ENCODE data around the gene MOGAT2. TPM values are rescaled to one million over a fixed set of nuclear protein-coding genes. Genes with fewer than 3 reads are reported as not detected.

Gene MOGAT2
- total RNA-seq, 1 donor = not detected

DNA sequence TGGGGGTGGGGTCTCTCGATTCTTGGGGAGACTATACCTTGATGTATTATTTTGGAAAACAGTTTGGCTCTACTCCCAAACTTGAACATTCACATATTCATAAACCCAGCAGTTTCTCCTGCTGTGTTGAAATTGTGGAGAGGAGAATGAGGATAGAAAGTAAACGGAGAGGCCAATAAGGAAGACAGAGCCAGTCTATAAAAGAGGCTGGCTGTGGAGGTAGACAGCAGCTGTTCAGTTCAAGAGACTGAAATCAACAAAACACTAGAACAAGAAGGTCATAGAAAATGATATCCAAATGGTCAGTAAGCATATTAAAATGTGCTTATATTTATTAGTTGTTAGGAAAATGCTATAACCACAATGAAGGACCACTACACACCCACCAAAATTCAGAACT lies 1.9 kb upstream of the MOGAT2 start:
- Histone ChIP-seq H3K79me2 (ENCODE audit: insufficient read depth, low read length) (no peaks in the 10 kb centered on the region), H2AFZ (ENCODE audit: low read length) (no peak overlapping the region), H3K27me3 (ENCODE audit: insufficient read depth, low read length) (peaks cover 18% of the 10 kb centered on the region), H3K27ac (ENCODE audit: low read depth, low read length) (no peak overlapping the region), H3K4me1 (ENCODE audit: insufficient read depth, low read length) (no peaks in the 10 kb centered on the region), H4K20me1 (ENCODE audit: insufficient read depth, low read length) (no peaks in the 10 kb centered on the region), H3K4me3 (ENCODE audit: insufficient read depth, low read length) (no peak overlapping the region), H3K9me3 (ENCODE audit: low read depth, low read length) (no peaks in the 10 kb centered on the region), H3K36me3 (ENCODE audit: insufficient read depth, low read length) (no peaks in the 10 kb centered on the region), H3K4me2 (ENCODE audit: insufficient read depth, low read length) (no peak overlapping the region)
- TF ChIP-seq, protein P1, sequence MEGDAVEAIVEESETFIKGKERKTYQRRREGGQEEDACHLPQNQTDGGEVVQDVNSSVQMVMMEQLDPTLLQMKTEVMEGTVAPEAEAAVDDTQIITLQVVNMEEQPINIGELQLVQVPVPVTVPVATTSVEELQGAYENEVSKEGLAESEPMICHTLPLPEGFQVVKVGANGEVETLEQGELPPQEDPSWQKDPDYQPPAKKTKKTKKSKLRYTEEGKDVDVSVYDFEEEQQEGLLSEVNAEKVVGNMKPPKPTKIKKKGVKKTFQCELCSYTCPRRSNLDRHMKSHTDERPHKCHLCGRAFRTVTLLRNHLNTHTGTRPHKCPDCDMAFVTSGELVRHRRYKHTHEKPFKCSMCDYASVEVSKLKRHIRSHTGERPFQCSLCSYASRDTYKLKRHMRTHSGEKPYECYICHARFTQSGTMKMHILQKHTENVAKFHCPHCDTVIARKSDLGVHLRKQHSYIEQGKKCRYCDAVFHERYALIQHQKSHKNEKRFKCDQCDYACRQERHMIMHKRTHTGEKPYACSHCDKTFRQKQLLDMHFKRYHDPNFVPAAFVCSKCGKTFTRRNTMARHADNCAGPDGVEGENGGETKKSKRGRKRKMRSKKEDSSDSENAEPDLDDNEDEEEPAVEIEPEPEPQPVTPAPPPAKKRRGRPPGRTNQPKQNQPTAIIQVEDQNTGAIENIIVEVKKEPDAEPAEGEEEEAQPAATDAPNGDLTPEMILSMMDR (IDR thresholded peaks at IDR 0.05; ENCODE audit: extremely low read depth, low read depth, low read length) = no peak
- no peak for DNase-seq (ENCODE audit: insufficient read length, low spot score, missing footprints)

DNA sequence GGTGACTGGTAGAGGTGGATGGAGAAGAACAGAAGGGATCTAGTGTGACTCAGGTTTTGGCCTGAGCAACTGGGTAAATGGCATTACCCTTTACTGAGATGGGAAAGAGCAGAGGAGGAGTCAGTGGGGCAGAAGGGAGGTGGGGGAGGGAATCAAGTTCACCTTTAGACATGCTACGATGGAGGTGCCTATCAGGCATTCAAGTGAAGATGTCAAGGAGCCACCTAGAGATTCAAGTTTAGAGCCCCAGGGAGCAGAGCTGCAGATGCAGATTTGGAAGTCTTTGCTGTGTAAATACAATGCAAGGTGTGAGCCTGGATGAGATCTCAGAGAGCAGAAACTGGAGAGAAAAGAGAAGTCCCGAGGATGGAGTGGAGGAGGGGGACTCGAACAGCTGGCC lies 979 bp upstream of the MOGAT2 start:
- Histone ChIP-seq H3K27me3 (ENCODE audit: insufficient read depth, low read length) (peaks cover 18% of the 10 kb centered on the region), H3K4me3 (ENCODE audit: insufficient read depth, low read length) (no peak overlapping the region), H2AFZ (ENCODE audit: low read length) (no peak overlapping the region), H3K27ac (ENCODE audit: low read depth, low read length) (no peak overlapping the region), H3K79me2 (ENCODE audit: insufficient read depth, low read length) (no peaks in the 10 kb centered on the region), H4K20me1 (ENCODE audit: insufficient read depth, low read length) (no peaks in the 10 kb centered on the region), H3K4me1 (ENCODE audit: insufficient read depth, low read length) (no peaks in the 10 kb centered on the region), H3K4me2 (ENCODE audit: insufficient read depth, low read length) (no peak overlapping the region), H3K36me3 (ENCODE audit: insufficient read depth, low read length) (no peaks in the 10 kb centered on the region), H3K9me3 (ENCODE audit: low read depth, low read length) (no peaks in the 10 kb centered on the region)
- DNase-seq (ENCODE audit: insufficient read length, low spot score, missing footprints) = no peak
- TF ChIP-seq, protein P1 (IDR thresholded peaks at IDR 0.05; ENCODE audit: extremely low read depth, low read depth, low read length) = no peak

DNA sequence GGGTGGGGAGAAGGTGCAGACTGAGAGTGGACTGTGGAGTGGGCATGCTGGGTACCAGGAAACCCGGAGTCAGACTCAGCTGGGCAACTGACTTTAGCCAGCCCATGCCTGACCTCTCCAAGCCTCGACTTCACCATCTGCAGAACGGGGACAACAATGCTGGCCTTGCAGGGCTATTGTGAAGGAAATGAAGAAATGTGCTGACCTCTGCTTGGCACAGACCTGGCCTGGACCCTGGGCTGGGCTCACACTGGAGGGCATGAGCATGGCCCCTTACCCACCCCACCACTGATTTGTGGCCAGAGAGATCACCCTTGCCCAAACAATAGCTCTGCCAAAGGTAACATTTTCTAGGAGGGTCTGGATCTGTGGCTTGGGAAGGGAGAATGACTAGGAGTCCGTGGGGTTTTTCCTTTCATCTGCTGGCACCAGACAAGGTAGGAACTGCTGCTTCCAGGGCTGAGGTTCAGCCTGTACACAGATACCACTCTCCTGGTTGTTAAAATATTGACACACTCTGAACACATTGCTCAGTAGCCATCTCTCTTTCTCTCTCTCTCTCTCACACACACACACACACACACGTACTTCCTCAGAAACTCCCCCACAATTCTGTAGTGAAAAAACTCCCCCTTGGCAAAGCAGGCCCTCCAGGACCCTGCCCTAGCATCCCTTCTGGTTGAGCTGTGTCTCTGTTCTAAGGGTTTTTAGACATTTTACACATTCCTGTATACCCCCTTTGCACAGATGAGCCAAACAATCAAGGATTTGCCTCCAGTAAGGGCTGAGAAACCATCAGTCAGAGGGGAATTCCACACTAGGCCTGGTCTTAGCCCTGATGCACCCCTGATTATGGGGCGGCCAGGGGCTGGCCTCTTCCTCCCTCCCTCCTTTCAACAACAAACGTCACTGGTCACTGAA lies 1.0 kb downstream of the MOGAT2 start:
- H3K79me2 ChIP-seq (ENCODE audit: insufficient read depth, low read length) = no peaks in the 10 kb centered on the region
- no peaks in the 10 kb centered on the region for H3K9me3 ChIP-seq (ENCODE audit: low read depth, low read length)
- peaks cover 16% of the 10 kb centered on the region for H3K27me3 ChIP-seq (ENCODE audit: insufficient read depth, low read length)
- H3K4me3 ChIP-seq (ENCODE audit: insufficient read depth, low read length) = no peak overlapping the region
- TF ChIP-seq, protein P1 (IDR thresholded peaks at IDR 0.05; ENCODE audit: extremely low read depth, low read depth, low read length) = no peak
- H3K4me1 ChIP-seq (ENCODE audit: insufficient read depth, low read length) = no peaks in the 10 kb centered on the region
- no peak overlapping the region for H3K4me2 ChIP-seq (ENCODE audit: insufficient read depth, low read length)
- H4K20me1 ChIP-seq (ENCODE audit: insufficient read depth, low read length) = no peaks in the 10 kb centered on the region
- no peak for DNase-seq (ENCODE audit: insufficient read length, low spot score, missing footprints)
- H3K36me3 ChIP-seq (ENCODE audit: insufficient read depth, low read length) = no peaks in the 10 kb centered on the region
- H2AFZ ChIP-seq (ENCODE audit: low read length) = no peak overlapping the region
- H3K27ac ChIP-seq (ENCODE audit: low read depth, low read length) = no peak overlapping the region
